Central memory CD4-positive, alpha-beta T cell (primary cell): ENCODE results near the gene TRIM62.
"Not testable (repeated sequence)": the region's sequence is repeated elsewhere in the genome, so short reads cannot be mapped to it uniquely, and the experiment has no call there.

Source experiments
- DNase-seq: peaks from one replicate; pipeline ENCODE4 v3.0.0; 2022

TRIM62 gene

DNA sequence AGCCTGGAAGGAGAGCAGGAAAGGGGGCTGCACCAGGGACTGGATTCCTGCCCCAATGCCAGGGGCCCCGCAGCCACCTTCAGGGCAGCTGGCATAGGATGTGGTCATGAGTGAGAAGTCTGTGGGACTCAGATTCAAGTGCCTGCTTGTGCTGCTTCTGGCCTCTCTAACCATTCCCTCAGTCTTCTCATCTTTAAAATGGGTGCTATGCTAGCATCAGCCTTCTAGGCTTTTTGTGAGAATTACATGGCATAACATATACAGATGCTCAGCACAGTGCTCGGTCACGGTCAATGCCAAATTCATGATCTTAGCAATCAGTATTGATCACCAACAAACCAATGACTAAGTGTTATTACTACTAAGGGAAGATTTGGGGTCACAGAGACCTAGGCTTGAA, 23.5 kb downstream of the TRIM62 start:
- DNase-seq, result no peak

DNA sequence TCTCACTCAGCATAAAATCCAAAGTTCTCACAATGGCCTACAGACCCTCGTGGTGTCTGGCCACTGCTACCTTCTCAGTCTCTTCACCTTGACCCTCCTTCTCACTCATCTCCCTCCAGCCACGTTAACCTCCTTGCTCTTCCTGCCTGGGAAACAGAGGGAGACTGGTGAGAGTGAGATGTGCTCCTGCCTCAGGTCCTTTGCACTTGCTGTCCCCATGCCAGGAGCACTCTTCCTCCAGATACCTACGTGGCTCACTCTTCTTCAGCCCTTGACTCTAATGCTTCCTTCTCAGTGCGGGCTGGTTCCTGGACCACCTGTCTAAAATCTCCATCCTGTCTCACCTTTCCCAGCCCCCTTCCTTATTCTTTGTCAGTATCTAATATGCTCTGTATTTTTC, 24.7 kb downstream of the TRIM62 start:
- no peak for DNase-seq

DNA sequence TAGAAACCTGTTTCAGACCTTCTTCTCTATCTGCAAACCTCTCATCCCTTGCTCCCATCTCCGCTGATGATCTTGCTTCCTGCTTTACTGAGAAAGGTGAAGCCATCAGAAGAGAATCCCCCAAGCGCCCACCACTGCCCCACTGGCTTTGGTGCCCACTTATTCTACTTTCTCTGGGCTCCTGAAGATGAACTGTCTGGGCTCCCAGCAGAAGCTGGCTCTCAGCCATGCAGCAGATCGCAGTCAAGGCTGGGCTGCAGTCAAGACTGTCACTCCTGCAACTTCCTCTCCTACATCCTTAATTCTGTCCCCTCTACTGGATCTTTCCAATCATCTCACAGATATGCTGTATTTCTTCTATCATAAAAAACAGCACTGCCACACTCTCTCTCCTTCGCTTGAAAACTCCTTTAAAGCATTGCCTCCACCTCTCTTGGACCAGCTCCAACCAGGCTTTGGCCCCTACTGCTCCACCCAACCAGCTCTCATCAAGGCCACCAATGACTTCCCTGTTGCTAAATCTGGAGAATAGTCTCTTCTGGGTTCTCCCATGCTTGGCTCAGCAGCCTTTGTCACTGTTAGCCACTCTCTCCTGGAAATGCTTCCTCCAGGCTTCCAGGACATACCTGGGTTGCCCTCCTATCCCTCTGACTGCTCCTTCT, 25.8 kb downstream of the TRIM62 start:
- no peak for DNase-seq

DNA sequence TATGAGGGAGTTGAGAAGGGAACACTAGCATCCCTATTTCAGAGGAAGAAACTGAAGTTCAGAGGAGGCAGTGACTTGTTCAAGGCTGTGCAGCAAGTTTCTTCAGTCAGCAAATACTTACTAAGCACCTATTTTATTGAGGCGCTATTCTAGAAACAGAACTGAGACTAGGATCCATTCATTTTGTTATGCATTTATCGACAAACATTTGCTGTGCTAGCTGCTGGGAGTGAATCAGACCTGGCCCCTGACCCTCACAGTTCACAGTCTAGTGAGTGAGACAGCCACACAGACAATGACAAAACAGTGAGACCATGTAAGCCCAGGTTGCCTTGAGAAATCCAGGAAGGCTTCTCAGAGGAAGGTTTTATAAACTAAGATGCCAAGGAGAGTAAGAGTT, 28.2 kb downstream of the TRIM62 start:
- DNase-seq, result no peak

GRCh38 chr1:33152685-33153432, 29.0 kb downstream of the TRIM62 start:
- no peak for DNase-seq

GRCh38 chr1:33151116-33151515, 30.7 kb downstream of the TRIM62 start:
- DNase-seq, result no peak

GRCh38 chr1:33150522-33150921, 31.3 kb downstream of the TRIM62 start:
- DNase-seq, result no peak

DNA sequence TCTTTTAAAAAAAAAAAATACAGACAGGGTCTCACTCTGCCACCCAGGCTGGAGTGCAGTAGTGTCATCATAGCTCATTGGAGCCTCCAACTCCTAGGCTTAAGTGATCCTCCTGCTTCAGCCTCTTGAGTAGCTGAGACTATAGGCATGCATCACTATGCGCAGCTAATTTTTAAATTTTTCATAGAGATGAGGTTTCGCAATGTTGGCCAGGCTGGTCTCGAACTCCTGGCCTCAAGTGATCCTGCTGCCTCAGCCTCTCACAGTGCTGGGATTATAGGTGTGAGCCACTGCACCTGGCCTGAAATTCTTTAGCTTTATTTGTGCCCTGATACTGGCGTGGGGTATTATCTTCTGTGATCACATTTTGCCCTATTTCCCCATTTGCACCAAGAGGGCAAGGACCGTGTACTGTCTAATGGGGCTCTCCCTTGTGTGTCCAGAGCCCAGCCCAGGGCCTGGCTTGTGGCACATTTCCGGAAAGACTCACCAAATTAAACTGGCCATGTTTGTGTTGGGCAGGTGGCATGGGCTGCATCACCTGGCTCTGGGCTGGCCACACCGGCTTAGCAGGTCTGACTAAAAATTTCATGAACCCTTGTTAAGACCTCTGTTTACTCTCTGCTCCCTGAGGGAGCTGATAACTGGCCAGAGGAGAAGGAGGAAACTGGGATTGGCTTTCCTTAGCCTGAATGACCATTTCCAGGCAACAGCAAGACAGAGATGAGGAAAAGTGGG, 32.2 kb downstream of the TRIM62 start:
- DNase-seq, result no peak

DNA sequence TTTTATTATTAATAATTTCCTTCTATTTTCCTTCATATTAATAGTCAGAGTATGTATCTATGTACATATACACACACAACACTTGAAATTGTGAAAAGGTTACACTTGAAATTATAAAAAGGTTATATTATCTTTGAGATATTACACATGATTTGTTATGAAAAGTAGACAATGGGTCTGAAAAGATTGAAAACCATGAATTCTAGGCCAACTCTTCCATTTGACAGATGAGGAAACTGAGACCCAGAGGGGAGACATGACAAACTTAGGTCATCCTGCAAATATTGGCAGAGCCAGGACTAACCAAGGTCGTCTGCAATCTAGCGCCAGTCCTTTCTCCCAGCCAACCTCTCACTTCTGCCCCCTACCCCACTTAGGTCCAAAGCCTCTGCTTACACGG, 33.2 kb downstream of the TRIM62 start:
- DNase-seq, result no peak

GRCh38 chr1:33147997-33148314, 33.9 kb downstream of the TRIM62 start:
- DNase-seq, result no peak

DNA sequence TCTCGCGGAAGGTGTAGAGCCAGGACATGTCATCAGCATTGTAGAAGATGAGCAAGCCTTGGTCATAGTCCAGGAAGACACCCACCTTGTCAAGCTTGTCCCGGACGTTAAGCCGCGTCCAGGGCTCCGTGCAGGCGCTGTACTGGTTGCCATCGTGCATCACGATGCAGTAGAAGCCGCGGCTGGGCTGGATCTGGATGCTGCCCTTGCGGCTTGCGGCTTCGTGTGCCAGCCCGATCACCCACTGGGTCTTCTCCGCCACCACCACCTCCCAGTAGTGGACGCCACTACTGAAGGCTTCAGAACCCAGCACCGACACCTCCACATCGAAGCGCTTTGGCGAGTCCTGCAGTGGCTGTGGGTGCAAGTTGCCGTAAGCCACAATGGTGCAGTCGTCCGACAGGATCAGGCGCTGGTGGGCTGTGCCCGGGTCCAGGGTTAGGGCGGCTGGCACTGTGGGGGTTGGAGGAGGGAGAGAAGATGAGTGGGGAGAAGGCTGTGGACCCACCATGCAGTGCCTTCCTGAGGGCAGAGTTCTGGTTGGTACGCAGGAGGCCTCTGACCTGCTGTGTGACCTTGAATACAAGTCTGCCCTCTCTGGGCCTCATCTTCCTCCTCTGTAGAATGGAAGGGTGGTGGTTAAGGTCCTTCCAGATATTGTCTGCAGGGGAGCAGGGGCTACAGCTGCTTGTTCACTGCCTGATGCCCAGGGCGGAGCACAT, 34.4 kb downstream of the TRIM62 start:
- DNase-seq, result no peak

GRCh38 chr1:33146003-33146402, 35.8 kb downstream of the TRIM62 start:
- no peak for DNase-seq

DNA sequence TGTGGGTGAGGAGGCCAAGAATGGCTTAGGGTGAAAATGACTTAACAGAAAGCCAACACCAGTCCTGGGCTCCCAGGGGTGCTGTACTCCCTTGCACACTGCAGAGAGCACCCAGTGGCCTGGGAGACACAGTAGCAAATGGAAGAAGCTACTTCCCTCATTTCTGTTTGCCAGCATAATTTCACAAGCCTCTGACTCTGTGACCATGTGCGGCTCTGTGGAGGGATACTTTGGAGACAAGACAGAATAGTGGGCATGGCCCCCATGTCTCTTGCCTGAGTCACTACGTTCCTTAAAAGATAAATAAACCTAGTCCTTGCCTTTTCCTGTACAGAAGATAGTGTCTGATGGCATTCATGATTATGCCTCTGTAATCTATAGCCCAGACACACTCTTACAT, 38.1 kb downstream of the TRIM62 start:
- DNase-seq, result no peak

DNA sequence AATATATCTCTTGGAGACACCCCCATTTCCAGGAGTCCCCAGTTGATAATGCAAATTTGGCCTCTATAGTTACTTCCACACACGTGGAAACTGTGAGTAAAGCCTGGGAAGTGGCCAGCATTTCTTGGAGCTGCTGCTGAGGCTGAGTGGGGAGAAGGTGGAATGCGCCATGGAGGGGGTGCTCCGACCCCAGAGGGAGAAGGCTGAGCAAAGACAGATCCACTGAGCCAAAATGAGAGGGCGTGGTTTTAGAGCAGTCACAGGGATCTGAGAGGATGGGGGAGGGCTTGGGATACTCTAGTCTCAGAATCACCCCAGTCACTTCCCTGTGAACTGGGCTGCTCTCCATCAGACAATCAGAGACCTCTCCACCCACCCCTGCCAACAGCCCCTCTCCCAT, 38.7 kb downstream of the TRIM62 start:
- no peak for DNase-seq

DNA sequence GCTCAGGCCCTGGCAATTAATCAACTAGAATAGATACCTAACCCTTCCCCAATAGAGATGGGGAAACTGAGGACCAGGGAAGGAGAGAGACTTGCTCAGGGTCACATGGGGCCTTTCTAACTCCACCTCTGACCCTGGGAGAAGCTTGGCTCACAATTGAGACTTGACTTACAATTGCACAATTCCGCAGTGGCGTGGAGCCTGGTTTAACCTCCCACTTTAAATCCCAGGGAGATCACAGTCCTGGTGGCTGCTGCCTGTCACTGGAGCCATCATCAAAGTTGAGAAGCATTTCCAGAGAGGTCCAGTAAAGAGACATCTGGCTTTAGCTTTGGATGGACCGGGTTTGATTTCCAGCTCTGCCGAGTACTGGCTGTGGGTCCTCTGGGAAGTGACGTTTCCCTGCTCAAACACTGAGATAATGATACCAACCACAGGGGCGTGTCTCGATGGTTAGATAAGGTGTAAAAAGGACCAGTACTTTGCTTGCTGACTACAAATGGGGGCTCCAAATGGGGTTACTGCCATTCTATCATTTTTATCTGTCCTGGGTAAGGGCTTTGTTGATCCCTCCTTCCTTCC, 39.3 kb downstream of the TRIM62 start:
- no peak for DNase-seq

DNA sequence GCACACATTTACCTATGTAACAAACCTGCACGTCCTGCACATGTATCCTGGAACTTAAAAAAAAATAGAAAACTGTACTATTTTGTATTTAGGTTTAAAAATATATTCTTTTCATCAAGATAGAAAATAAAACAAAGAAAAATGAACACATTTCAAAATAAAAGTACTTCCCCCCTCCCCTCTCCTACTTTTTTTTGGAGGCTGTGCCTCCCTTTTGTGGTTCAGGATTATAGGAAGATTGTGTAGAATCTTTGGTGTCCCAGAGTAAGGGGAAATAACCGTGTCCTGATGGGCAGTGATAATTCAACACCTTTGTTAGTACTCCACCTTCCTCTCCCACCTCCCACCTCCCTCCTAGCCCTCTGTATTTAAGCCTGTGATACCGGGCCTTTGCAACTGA, 40.1 kb downstream of the TRIM62 start:
- no peak for DNase-seq

GRCh38 chr1:33141216-33141615, 40.6 kb downstream of the TRIM62 start:
- DNase-seq, result no peak

DNA sequence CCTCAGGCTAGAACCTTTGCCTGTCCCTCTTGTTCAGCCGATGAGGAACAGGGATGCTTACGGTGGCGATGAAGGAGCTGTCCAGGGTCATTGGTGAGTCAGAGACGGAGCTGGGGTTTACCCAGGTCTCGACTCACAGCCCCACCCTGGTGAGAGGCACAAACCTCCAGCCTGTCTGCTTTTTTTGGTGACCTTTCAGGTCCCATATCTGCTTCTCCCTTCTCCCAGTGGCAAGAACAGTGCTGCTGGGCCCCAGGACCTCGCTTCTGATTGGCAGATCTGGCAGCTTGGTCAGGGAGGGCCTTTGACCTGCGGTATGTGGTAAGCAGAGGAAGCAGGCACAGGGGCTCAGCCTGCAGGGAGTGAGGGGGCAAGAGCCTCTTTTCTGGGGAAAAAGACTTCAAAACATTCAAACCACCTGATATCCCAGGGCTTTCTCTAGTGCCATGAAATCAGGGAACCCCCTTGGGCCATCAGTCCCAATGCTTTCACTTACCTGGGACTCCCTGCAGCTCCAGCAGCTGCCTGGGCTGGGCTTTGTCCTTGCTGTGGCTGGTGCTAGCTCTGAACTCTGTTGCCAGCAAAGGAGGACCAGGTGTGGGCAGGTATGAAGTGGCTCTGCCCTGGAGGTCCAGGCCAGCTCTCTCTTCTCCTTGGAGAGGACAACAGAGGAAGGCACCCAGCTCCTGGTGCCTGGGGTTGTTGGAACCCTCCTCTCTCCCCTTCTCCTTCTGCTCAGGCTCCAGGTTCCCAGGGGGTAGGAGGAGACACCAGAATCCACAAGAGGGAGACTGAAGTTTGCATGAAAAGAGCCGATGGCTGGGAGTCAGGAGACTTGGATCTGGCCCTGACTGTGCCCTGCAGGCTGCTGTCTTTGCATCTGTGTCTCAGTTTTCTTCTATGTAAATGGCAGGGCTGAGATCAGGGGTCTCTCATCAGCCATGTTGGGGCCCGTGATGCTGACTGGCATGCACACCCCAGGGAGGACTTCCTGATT, 41.4 kb downstream of the TRIM62 start:
- DNase-seq, result no peak

GRCh38 chr1:33137800-33138199, 44.0 kb downstream of the TRIM62 start:
- no peak for DNase-seq

GRCh38 chr1:33136041-33136440, 45.8 kb downstream of the TRIM62 start:
- not testable (repeated sequence) for DNase-seq

DNA sequence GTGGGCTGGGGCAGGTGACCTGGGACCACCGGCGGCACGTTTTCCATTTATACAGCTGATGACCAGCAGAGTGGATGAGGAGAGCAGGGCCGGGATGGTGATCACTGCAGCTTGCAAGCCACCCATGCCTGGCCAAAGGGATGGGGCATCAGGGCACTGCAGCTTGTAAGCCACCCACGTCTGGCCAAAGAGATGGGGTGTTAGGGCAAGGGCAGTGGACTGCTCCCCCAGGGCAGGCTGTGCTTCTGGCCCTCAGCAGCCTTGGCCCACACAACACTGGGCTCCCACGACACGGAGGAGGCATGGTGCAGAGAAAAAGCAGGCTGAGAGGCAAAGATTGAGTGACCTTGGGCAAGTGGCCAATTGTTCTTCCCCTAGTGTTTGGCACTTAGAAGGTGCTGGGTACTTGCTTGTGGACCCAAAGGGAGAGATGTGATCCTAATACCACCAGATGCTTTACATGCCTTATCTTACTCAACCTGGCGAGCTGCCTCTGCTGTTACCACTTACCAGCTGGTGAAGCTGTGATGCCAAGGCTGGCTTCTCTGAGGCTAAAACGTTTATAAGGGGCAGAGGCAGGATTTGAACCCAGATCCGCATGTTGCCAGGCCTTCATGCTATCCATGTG, 48.3 kb downstream of the TRIM62 start:
- no peak for DNase-seq
